ENCODE results near the gene ALDH2.
A peak's percentile ranks its signal among the peaks of the same experiment; 100 is the strongest.
"Not testable (repeated sequence)": the region's sequence is repeated elsewhere in the genome, so short reads cannot be mapped to it uniquely, and the experiment has no call there.

The ALDH2 gene

DNA sequence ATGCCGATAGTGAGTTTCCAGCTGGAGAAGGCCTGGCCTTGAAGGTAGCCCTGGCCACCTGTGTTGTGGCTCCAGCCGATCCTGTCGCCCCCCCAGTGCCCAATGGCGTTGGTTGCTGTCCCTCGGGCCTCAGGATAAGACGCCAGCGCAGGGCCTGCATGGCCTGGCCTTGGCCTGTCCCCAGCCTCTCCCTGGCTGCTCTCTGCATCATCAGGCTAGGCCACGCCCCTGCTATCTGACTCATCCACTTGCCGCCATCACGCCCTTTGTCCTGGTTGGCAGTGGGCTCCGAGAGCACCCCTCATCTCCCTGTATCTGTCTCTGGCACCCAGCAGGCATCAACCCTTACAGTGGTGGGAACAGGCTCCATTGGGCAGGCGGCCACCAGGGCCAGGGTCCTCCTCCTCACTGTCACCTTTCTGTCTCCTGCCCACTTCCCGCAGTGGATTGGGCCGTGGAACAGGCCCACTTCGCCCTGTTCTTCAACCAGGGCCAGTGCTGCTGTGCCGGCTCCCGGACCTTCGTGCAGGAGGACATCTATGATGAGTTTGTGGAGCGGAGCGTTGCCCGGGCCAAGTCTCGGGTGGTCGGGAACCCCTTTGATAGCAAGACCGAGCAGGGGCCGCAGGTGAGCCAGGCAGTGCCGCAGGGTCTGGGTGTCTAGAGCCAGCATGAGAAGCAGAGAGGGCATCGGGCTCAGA lies 25.6 kb downstream of the ALDH2 start:
- no peak for DNase-seq

DNA sequence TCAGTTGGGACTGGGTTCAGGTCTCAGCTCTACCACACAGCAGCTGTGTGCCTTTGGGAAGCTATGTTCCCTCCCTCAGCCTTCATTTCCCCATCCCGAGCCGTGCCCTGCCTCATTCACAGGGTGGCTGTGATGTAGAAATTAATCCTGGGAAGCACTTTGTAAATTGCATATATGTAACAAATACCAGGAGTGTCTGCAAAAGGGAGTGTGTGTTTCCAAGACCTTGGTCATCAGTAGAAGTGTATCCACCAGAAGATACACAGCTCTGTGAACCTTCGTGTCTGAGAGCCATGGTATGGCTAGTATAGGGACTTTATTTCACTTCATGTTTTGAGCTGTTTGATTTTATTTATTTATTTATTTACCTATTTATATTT lies 26.1 kb downstream of the ALDH2 start:
- no peak for DNase-seq

DNA sequence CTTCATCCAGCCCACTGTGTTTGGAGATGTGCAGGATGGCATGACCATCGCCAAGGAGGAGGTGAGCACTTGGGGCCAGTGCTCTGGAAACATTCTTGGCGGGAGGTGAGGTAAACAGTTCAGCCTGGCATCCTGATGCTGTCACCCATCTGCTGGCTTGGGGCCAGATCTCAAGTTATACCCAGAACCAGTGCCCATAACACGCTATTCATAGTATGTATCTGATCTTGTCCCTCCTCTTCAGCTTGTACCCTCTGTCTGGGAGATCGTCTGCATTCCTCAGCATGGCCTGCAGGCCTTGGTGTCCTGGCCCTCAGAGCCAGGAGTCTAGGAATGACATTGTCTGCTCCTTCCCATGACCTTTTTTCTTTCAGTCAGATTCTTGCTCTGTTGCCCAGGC lies 31.4 kb downstream of the ALDH2 start:
- DNase-seq: no peak

DNA sequence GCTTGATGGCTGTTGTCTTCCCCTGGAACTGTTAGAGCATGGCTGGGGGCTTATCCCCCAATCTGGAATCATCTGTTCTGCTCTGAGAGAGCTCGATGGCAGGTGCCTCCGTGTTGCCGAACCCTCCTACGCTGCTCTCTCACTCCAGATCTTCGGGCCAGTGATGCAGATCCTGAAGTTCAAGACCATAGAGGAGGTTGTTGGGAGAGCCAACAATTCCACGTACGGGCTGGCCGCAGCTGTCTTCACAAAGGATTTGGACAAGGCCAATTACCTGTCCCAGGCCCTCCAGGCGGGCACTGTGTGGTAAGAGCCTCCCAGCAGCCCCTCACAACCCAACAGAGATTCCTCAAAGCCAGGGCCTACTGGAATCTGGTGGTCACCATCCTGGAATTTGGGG lies 33.0 kb downstream of the ALDH2 start:
- no peak for DNase-seq

DNA sequence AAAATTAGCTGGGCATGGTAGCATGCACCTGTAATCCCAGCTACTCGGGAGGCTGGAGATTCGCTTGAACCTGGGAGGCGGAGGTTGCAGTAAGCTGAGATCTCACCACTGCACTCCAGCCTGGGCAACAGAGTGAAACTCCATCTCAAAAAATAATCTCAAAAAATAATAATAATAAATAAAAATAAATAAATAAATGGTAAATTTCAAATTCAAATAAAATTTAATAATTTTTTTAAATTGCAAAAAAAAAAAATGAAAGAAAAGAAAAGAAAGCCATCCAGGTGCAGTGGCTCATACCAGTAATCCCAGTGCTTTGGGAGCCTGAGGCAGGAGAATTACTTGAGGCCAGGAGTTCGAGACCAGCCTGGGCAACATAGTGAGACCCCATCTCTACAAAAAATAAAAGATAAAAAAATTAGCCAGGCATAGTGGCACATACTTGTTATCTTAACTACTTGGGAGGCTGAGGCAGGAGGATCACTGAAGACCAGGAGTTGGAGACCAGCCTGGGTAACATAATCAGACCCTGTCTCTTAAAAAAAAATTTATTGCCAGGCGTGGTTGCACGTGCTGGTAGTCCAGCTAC lies 36.4 kb downstream of the ALDH2 start:
- DNase-seq: no peak

DNA sequence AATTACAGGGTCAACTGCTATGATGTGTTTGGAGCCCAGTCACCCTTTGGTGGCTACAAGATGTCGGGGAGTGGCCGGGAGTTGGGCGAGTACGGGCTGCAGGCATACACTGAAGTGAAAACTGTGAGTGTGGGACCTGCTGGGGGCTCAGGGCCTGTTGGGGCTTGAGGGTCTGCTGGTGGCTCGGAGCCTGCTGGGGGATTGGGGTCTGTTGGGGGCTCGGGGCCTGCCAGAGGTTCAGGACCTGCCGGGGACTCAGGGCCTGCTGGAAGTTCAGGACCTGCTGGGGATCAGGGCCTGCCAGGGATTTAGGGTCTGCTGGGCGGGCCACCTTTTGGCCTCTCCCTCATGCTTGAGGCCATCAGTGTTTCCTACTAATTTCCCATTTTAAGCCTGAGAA lies 37.1 kb downstream of the ALDH2 start:
- DNase-seq: no peak

DNA sequence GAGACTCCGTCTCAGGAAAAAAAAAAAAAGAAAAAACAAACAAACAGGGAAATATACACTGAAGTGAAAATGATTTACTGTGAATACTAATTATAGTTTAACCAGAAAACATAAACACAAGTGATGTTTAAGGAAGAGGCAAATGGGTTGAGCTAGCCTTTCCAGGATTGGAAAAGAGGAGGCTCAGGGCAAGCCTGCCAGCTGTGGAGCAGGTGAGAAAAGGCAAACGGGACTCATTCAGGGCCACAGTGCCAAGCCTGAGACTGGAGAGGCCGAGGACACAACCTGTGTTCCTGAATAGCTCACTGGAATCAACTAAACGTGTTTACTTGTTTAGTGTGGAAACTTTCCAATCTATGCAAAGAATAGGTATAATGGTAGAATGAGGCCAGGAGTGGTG lies 39.6 kb downstream of the ALDH2 start:
- no peak for DNase-seq

DNA sequence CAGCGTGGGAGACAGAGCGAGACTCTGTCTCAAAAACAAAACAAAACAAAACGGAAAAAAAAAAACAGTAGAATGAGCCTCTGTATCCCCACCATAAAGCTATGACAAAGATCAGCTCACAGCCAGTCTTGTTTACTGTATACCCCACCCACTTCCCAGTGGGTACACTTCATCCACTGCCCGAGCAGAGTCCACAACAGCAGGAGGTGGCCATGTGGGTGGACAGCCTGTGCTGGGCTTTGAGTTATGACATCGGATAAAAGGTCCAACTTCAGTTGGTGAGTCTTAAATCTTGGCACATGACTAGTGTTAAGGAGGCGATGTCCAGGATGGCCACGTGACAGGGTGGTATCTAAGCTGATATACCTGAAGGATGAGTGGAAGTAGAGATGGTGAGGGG lies 40.5 kb downstream of the ALDH2 start:
- DNase-seq: no peak

DNA sequence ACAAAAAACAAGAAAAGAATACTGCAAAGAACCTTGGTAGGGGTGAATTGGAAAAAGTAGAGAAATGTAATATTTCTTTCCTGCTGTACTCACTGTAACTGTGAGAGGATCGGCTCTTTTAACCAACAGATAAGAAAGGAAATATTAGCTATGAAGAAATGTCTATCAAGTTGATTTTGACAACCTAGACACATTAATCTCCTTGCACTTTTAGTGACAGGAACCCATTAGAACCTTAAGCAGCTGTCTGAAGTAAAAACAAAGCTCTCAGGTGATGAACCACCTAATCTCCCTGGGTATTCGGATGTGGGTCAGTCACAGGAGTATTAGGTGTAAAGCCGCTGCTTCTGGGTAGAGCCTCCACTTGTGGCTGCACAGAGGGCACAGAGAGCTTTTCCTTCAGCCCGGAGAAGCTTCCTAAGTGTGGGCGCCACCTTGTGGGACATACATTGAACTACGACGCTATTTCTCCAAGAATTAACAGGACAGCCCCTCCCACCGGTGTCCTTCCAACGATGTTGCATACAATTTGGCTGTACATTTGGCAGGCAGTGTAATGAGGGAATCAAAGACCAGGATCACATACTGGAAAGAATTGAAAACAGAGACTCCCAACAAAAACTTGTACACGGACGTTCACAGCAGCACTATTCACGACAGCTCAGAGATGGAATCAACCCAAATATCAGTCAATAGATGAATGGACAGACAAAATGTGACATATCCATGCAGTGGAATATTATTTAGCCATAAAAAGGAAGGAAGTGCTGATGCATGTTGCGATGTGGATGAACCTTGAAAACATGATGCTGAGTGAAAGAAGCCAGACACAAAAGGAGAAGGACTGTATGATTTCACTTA lies 46.4 kb downstream of the ALDH2 start:
- peak; percentile 83 for DNase-seq

DNA sequence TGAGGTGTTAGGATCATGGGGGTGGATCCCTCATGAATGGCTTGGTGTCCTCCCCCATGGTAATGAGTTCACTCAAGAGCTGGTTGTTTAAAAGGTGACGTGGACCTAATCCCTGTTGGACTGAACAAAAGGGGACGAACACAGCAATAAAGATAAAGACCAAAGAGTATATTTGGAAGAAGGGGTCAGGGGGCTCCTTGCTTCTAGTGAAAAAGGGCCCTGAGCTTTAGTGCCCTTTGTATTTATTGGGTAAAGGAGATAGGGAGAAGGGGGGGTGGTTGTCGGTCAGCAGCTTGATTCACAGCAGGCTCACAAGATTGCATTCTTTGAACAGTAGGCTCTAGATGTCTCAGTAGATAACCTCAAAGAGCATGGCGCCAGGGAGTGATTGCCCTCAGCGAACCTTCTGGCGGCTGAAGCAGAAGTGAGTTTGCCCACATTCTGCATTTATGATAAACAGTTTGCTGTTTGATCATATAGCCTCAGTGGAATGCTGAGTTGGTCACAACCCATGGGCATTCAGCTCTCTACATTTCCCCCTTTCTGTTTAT lies 49.4 kb downstream of the ALDH2 start:
- DNase-seq: no peak

DNA sequence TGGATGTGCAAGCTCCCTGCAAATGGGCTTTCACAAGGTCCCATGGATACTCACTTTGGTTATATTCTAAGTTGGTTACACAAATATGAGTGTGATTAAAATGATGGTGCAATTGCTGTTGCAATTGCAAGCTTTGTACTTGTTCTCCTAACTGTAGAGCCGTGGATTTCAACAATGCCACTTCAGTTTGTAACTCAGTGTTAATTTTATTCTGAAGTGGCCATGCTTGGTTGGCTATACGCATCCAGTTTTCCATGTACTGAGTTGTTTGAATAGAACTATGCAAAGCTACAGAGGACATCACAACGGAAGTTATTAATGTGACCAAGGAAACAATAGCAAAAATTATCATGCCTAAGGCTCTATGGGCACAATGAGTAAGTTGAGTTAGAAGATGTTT lies 50.2 kb downstream of the ALDH2 start:
- DNase-seq: peak; percentile 72

DNA sequence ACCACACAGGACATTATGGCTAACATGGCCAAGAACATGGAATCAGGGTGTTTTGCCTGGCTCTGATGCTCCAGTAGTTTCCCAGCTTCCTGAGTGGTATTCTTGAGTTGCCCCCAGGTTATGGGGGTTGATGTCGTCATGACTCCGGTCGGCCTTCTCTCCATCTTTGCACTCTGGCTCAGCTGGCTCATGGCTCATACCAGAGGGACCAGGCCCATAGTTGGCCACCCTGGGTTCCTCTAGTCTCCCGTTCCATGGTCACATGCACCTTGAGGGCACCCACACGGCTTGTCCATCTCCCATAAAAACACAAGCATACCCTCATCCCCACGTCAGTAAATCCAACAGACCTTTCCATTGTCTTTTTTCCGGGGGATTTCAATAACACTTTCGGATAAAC lies 51.6 kb downstream of the ALDH2 start:
- DNase-seq: no peak

DNA sequence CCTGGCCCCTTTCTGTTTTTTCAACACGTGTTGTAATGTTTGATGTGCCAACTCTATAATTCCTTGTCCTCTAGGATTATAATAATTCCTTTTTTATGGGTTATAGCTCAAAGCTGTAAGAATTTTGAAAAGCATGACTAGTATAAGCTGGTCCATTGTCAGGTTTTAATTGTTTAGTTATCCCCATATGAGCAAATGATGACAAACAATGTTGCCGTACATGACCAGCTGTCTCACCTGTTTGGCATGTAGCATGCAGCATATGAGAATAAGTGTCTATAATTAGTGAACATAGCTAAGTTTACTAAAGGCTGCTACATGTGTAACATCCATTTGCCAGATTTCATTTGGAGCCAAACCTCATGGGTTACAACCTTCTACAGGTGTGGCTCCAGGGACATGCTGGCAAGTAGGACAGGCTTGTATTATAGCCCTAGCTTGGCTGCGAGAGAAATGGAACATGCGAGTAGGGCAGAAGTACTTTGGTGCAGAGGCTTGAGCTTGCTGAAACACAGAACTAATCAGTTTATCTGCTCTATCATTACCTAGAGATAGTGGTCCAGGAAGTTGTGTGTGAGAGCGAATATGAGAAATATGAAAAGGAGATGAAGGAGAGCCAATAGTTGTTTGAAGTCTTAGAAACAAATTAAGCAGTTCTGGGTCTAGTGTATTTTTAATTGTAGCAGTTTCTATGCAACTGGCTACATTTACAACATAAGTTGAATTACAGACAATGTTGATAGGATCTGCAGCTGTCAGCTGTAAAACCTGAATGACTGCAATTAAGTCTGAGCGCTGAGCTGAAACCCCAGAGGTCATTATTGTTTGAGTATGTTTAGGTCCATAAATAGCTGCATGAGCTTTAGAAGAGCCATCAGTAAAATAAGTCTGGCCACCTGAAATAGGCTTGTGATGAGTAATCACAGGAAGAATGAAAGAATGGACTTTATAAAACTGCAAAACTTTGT lies 52.7 kb downstream of the ALDH2 start:
- DNase-seq: no peak

DNA sequence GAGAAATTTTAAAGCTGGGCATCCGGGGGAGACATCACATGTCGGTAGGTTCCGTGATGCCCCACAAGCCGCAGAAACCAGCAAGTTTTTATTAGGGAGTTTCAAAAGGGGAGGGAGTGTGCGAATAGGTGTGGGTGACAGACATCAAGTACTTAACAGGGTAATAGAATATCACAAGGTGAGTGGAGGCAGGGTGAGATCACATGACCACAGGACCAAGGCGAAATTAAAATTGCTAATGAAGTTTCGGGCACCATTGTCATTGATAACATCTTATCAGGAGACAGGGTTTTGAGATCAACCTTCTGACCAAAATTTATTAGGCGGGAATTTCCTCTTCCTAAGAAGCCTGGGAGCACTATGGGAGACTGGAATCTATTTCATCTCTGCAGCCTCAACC lies 54.1 kb downstream of the ALDH2 start:
- not testable (repeated sequence) for DNase-seq

DNA sequence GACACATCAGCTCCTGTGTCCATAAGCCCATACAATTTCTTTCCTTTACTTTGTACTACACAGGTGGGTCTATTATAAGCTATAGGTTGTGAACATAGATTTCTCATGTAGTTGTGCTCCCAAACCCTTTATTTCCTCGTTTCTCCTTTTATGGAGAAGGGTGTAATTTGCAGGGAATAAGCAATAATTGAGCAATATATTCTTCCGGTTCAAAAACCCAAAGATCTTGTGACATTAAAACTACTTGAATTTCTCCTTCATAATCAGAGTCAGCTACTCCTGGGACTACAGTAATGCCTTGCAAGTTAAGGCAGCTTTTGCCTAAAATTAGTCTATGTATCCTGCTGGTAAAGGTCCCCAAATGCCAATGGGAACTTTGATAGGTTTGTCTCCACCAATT lies 56.2 kb downstream of the ALDH2 start:
- DNase-seq: no peak

DNA sequence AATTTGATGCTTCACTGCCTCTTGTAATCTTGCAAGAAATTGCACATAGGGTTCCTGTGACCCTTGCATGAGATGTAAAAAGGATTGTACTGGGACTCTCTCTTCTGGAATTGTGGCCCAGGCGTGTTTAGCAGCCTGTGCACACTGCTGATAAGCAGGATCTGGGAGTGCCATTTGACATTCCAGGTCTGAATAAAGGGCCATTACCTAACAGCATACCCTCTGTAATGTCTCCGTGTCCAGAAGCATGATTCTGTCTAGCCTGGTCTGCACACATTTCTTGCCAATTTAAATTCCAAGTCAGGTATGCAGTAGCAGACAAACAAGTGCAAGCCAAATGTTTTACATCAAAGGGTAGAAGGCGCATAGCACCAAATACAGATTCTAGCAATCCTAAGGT lies 57.2 kb downstream of the ALDH2 start:
- no peak for DNase-seq

DNA sequence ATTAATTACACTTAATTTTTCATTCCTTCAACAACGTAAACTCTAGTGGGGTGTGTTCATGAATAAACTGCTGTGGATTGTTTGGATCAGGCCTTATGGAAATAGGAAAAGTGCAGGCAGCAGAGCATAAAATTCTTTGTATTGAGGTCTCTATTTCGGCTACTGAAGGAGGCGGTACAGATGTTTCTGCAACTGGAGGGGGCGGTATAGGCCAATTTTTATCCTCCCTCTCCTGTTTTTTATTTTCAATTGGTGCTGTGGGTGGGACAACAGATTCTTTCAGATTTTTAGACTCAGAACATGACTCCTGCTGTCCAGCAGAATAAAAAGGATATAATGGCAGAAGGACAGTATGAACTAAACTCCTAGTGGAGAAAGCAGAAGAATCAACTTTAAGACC lies 57.6 kb downstream of the ALDH2 start:
- not testable (repeated sequence) for DNase-seq

DNA sequence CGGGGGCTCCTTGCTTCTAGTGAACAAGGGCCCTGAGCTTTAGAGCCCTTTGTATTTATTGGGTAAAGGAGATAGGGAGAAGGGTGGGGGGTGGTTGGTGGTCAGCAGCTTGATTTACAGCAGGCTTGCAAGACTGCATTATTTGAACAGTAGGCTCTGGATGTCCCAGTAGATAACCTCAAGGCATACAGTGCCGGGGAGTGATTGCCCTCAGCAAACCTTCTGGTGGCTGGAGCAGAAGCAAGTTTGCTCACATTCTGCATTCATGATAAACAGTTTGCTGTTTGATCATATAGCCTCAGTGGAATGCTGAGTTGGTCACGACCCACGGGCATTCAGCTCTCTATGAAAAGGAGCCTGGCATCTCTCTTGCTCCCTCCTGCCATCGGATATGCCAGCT lies 58.8 kb downstream of the ALDH2 start:
- DNase-seq: no peak

DNA sequence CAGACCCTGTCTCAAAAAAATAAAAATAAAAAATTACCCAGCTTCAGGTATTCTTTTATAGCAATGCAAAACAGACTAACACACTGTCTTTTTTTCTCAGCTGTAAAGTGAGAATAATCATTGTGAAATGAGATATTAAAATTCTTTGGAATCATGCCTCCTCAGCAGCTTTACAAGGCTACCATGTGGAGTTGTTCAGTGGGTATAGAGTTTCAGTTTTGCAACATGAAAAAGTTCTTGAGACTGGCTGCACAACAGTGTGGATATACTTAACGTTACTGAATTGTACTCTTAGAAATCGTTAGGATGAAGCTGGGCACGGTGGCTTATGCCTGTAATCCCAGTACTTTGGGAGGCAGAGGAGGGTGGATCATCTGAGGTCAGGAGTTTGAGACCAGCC lies 59.6 kb downstream of the ALDH2 start:
- no peak for DNase-seq

DNA sequence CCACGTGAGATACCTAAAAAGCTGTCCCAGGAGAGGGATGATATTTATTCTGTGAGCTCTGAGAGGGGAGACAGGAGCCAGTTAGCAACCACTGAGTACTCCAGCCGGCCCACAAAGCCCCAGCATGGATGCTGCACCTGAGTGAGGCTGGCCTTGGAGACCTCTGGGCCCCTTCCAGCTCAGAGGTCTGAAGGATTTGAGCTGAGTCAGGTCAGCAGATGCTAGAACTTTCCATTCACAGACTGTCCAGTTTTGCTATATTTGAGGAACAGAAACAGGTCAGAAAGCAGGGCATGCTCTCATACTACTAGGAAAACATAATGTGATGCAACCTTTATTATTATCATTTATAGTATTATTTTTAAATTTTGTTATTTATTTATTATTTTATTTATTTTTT lies 60.3 kb downstream of the ALDH2 start:
- no peak for DNase-seq

DNA sequence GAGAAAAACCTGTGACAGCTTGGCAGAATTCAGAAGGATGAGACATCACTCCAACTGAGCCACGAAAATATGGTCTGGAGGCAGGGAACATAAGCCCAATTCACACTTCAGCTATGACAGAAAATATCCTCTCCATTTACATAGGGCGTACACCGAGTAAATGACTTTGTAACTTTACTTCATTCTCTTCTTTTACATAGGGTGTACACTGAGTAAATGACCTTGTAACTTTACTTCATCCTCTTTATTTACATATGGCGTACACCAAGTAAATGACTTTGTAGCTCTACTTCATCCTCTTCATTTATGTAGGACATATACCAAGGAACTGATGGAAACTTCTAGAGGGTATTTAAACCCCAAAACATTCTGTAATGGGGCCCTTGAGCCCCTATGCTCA lies 61.2 kb downstream of the ALDH2 start:
- DNase-seq: no peak

DNA sequence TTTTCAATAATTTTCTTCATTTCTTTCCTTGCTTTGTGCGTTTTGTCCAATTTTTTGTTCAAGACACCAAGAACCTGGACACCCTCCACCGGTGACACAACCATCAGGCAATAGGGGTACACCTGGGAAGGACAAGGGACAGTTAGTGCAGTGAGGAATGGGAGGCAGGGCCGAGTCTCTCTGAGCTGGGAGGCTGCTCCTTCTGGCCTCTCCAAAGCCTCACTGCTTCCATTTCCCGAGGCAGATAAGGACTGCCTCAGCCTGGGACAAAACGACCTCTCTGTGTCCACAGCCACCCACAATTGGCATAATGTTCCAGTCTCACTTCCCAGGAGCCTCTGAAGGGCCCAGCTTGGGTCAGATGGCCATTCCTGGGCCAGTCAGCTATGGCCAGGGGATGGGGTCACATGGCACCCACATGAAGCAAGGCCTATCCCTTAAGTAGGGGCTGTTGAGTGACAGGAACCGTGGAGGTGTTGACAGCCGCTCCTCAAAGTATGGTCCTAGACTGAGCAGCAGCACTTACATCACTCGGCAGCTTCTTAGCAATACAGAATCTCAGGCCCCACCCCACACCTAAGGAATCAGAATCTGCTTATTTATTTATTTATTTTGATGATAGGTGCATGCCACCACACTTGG lies 61.7 kb downstream of the ALDH2 start:
- no peak for DNase-seq

Measured in NCI-H2107 (cell line).